ENCODE measurements around the gene PTPRN2.

Gene PTPRN2

GRCh38 chr7:157795643-157796042, 792.0 kb downstream of the PTPRN2 start:
- no peaks in the 10 kb centered on the region for H3K27me3 Mint-ChIP-seq
- no peak overlapping the region for H3K4me3 Mint-ChIP-seq
- H3K9me3 Mint-ChIP-seq, result no peaks in the 10 kb centered on the region
- no peaks in the 10 kb centered on the region for H3K36me3 Mint-ChIP-seq
- H3K27ac Mint-ChIP-seq, result no peak overlapping the region
- peaks cover 5% of the 10 kb centered on the region for H3K4me1 Mint-ChIP-seq

- Mint-ChIP-seq H3K36me3 (no peaks in the 10 kb centered on the region), H3K9me3 (no peaks in the 10 kb centered on the region), H3K27ac (no peak overlapping the region), H3K4me1 (peaks cover 5% of the 10 kb centered on the region), H3K27me3 (no peaks in the 10 kb centered on the region), H3K4me3 (no peak overlapping the region)
Measured at GRCh38 chr7:157795199-157795598, 792.4 kb downstream of the PTPRN2 start.

GRCh38 chr7:157794746-157795065, 792.9 kb downstream of the PTPRN2 start:
- no peak overlapping the region for H3K4me3 Mint-ChIP-seq
- H3K9me3 Mint-ChIP-seq, result no peaks in the 10 kb centered on the region
- no peaks in the 10 kb centered on the region for H3K36me3 Mint-ChIP-seq
- H3K27me3 Mint-ChIP-seq, result no peaks in the 10 kb centered on the region
- no peak overlapping the region for H3K27ac Mint-ChIP-seq
- peaks cover 5% of the 10 kb centered on the region for H3K4me1 Mint-ChIP-seq

GRCh38 chr7:157793973-157794745, 793.5 kb downstream of the PTPRN2 start:
- Mint-ChIP-seq H3K4me3 (no peak overlapping the region), H3K9me3 (no peaks in the 10 kb centered on the region), H3K36me3 (no peaks in the 10 kb centered on the region), H3K27me3 (no peaks in the 10 kb centered on the region), H3K4me1 (peaks cover 5% of the 10 kb centered on the region), H3K27ac (no peak overlapping the region)

- no peaks in the 10 kb centered on the region for H3K9me3 Mint-ChIP-seq
- H3K27ac Mint-ChIP-seq, result no peak overlapping the region
- H3K4me3 Mint-ChIP-seq, result no peak overlapping the region
- H3K36me3 Mint-ChIP-seq, result no peaks in the 10 kb centered on the region
- no peaks in the 10 kb centered on the region for H3K27me3 Mint-ChIP-seq
- H3K4me1 Mint-ChIP-seq, result peaks cover 5% of the 10 kb centered on the region
Measured at GRCh38 chr7:157793087-157793353, 794.6 kb downstream of the PTPRN2 start.

- H3K9me3 Mint-ChIP-seq, result no peaks in the 10 kb centered on the region
- no peaks in the 10 kb centered on the region for H3K27me3 Mint-ChIP-seq
- no peak overlapping the region for H3K27ac Mint-ChIP-seq
- no peak overlapping the region for H3K4me3 Mint-ChIP-seq
- H3K4me1 Mint-ChIP-seq, result peaks cover 5% of the 10 kb centered on the region
- no peaks in the 10 kb centered on the region for H3K36me3 Mint-ChIP-seq
Measured at GRCh38 chr7:157792241-157793086, 795.2 kb downstream of the PTPRN2 start.

- no peaks in the 10 kb centered on the region for H3K36me3 Mint-ChIP-seq
- no peak overlapping the region for H3K4me3 Mint-ChIP-seq
- no peaks in the 10 kb centered on the region for H3K27me3 Mint-ChIP-seq
- peaks cover 5% of the 10 kb centered on the region for H3K4me1 Mint-ChIP-seq
- H3K27ac Mint-ChIP-seq, result no peak overlapping the region
- H3K9me3 Mint-ChIP-seq, result no peaks in the 10 kb centered on the region
Measured at GRCh38 chr7:157791666-157792065, 796.0 kb downstream of the PTPRN2 start.

- no peaks in the 10 kb centered on the region for H3K9me3 Mint-ChIP-seq
- no peaks in the 10 kb centered on the region for H3K36me3 Mint-ChIP-seq
- no peak overlapping the region for H3K4me3 Mint-ChIP-seq
- H3K27ac Mint-ChIP-seq, result no peak overlapping the region
- no peaks in the 10 kb centered on the region for H3K27me3 Mint-ChIP-seq
- peaks cover 5% of the 10 kb centered on the region for H3K4me1 Mint-ChIP-seq
Measured at GRCh38 chr7:157791261-157791660, 796.4 kb downstream of the PTPRN2 start.

- Mint-ChIP-seq H3K4me3 (no peak overlapping the region), H3K4me1 (peaks cover 5% of the 10 kb centered on the region), H3K36me3 (no peaks in the 10 kb centered on the region), H3K27ac (no peak overlapping the region), H3K9me3 (no peaks in the 10 kb centered on the region), H3K27me3 (no peaks in the 10 kb centered on the region)
Measured at GRCh38 chr7:157789942-157790341, 797.7 kb downstream of the PTPRN2 start.

- Mint-ChIP-seq H3K27me3 (no peaks in the 10 kb centered on the region), H3K27ac (no peak overlapping the region), H3K4me1 (no peaks in the 10 kb centered on the region), H3K9me3 (no peaks in the 10 kb centered on the region), H3K4me3 (no peak overlapping the region), H3K36me3 (no peaks in the 10 kb centered on the region)
Measured at GRCh38 chr7:157789094-157789493, 798.5 kb downstream of the PTPRN2 start.

GRCh38 chr7:157788573-157788972, 799.0 kb downstream of the PTPRN2 start:
- Mint-ChIP-seq H3K9me3 (no peaks in the 10 kb centered on the region), H3K4me3 (no peak overlapping the region), H3K36me3 (no peaks in the 10 kb centered on the region), H3K27me3 (no peaks in the 10 kb centered on the region), H3K27ac (no peak overlapping the region), H3K4me1 (no peaks in the 10 kb centered on the region)

- no peak overlapping the region for H3K27ac Mint-ChIP-seq
- no peaks in the 10 kb centered on the region for H3K27me3 Mint-ChIP-seq
- no peaks in the 10 kb centered on the region for H3K36me3 Mint-ChIP-seq
- H3K9me3 Mint-ChIP-seq, result no peaks in the 10 kb centered on the region
- no peaks in the 10 kb centered on the region for H3K4me1 Mint-ChIP-seq
- H3K4me3 Mint-ChIP-seq, result no peak overlapping the region
Measured at GRCh38 chr7:157787275-157787701, 800.3 kb downstream of the PTPRN2 start.

GRCh38 chr7:157786375-157787274, 801.0 kb downstream of the PTPRN2 start:
- H3K4me3 Mint-ChIP-seq, result no peak overlapping the region
- H3K4me1 Mint-ChIP-seq, result no peaks in the 10 kb centered on the region
- no peaks in the 10 kb centered on the region for H3K36me3 Mint-ChIP-seq
- H3K27me3 Mint-ChIP-seq, result no peaks in the 10 kb centered on the region
- no peaks in the 10 kb centered on the region for H3K9me3 Mint-ChIP-seq
- H3K27ac Mint-ChIP-seq, result no peak overlapping the region

GRCh38 chr7:157785486-157786186, 802.0 kb downstream of the PTPRN2 start:
- Mint-ChIP-seq H3K36me3 (no peaks in the 10 kb centered on the region), H3K4me3 (no peak overlapping the region), H3K27ac (no peak overlapping the region), H3K9me3 (no peaks in the 10 kb centered on the region), H3K4me1 (no peaks in the 10 kb centered on the region), H3K27me3 (no peaks in the 10 kb centered on the region)

- H3K4me1 Mint-ChIP-seq, result no peaks in the 10 kb centered on the region
- H3K27me3 Mint-ChIP-seq, result no peaks in the 10 kb centered on the region
- no peak overlapping the region for H3K4me3 Mint-ChIP-seq
- H3K27ac Mint-ChIP-seq, result no peak overlapping the region
- H3K36me3 Mint-ChIP-seq, result no peaks in the 10 kb centered on the region
- no peaks in the 10 kb centered on the region for H3K9me3 Mint-ChIP-seq
Measured at GRCh38 chr7:157784979-157785441, 802.6 kb downstream of the PTPRN2 start.
